ENCODE data around the gene LPP. TPM values are rescaled to one million over a fixed set of nuclear protein-coding genes. Genes with fewer than 3 reads are reported as not detected.

The LPP gene
- total RNA-seq, 1 experiment from 2014 or later = 54.0 TPM

DNA sequence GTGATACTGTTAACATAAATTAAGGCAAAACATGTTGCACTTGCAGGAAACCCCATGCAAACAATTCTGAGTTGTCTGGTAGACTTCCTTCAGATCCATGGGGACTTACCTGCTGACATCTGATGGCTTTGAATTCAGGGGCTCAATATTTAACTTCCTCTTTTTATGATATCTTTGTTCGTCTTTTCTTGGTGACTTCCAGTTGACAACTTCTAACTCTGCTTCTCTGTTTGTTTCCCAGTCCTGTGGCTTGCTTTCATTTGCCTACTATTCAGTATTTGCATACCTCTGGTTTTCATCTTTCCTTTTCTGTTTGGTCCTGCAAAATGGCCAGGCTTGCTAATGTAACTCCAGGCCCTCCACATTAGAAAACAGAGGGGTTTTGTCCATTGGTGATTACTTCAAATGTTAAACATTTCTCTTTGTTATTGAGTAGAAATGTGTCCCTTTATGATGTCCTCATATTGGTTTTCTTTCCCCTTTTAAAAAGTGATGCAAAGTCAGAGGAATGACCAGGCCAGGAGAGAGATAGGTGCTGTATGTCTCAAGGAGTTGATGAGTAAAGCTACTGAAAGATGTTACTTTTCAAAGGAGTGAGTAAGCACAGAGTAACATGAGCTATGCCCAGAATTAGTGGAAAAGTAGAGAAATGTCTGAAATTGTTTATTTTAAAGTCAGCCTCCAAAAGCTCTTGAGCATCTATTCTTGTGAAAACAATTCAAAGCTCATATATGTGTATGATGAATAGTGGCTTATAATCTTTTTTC is 335.9 kb downstream of the LPP start:
- Histone ChIP-seq H3K9me2 (ENCODE audit: insufficient read depth) (no peaks in the 10 kb centered on the region), H3K4me3 (replicated peaks in 1 of 2; ENCODE audit: low read depth in 1 of 2, low read length in 2 of 2) (no peak overlapping the region), H4K20me1 (ENCODE audit: insufficient read depth) (no peaks in the 10 kb centered on the region; the same call in 1 of the 2 replicates), H3K27ac (ENCODE audit: low read depth, low read length) (no peak overlapping the region), H3K79me2 (ENCODE audit: insufficient read depth, low read length) (no peaks in the 10 kb centered on the region), H3K9me3 (ENCODE audit: control insufficient read depth in 1 of 2, insufficient read depth in 1 of 2, low read depth in 1 of 2, low read length in 2 of 2) (no peaks in the 10 kb centered on the region), H3K4me1 (ENCODE audit: control insufficient read depth in 1 of 2, insufficient read depth in 2 of 2, low read length in 2 of 2) (no peaks in the 10 kb centered on the region), H3K4me2 (ENCODE audit: low read length) (no peak overlapping the region), H3K9ac (ENCODE audit: low read length) (no peak overlapping the region), H2AFZ (ENCODE audit: low read depth, low read length, poor library complexity, severe bottlenecking) (no peak overlapping the region), H3K27me3 (ENCODE audit: insufficient read depth, low read length) (no peaks in the 10 kb centered on the region), H3K36me3 (ENCODE audit: control insufficient read depth in 1 of 2, insufficient read depth in 2 of 2, low read length in 2 of 2) (no peaks in the 10 kb centered on the region)
- no peak for ATAC-seq
- TF ChIP-seq SP1 (IDR thresholded peaks at IDR 0.05; ENCODE audit: low read depth) = no peak
- TF ChIP-seq EGR1 (IDR thresholded peaks at IDR 0.05; ENCODE audit: low read depth) = no peak
- TF ChIP-seq, protein P1, sequence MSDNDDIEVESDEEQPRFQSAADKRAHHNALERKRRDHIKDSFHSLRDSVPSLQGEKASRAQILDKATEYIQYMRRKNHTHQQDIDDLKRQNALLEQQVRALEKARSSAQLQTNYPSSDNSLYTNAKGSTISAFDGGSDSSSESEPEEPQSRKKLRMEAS (IDR thresholded peaks at IDR 0.05) = no peak
- TF ChIP-seq CBX3 (IDR thresholded peaks at IDR 0.05; ENCODE audit: low read depth) = no peak
- TF ChIP-seq EZH2phosphoT487 (IDR thresholded peaks at IDR 0.05; ENCODE audit: borderline replicate concordance) = no peak
- no peak for TF ChIP-seq POLR2A (IDR thresholded peaks at IDR 0.05; ENCODE audit: borderline replicate concordance, extremely low read depth, insufficient read depth, insufficient read length)
- no peak for TF ChIP-seq SRF (IDR thresholded peaks at IDR 0.05; ENCODE audit: low read depth)
- no peak for TF ChIP-seq TCF7L2 (IDR thresholded peaks at IDR 0.05; ENCODE audit: borderline replicate concordance, extremely low read depth, insufficient read depth, insufficient read length)
- TF ChIP-seq, protein P2, sequence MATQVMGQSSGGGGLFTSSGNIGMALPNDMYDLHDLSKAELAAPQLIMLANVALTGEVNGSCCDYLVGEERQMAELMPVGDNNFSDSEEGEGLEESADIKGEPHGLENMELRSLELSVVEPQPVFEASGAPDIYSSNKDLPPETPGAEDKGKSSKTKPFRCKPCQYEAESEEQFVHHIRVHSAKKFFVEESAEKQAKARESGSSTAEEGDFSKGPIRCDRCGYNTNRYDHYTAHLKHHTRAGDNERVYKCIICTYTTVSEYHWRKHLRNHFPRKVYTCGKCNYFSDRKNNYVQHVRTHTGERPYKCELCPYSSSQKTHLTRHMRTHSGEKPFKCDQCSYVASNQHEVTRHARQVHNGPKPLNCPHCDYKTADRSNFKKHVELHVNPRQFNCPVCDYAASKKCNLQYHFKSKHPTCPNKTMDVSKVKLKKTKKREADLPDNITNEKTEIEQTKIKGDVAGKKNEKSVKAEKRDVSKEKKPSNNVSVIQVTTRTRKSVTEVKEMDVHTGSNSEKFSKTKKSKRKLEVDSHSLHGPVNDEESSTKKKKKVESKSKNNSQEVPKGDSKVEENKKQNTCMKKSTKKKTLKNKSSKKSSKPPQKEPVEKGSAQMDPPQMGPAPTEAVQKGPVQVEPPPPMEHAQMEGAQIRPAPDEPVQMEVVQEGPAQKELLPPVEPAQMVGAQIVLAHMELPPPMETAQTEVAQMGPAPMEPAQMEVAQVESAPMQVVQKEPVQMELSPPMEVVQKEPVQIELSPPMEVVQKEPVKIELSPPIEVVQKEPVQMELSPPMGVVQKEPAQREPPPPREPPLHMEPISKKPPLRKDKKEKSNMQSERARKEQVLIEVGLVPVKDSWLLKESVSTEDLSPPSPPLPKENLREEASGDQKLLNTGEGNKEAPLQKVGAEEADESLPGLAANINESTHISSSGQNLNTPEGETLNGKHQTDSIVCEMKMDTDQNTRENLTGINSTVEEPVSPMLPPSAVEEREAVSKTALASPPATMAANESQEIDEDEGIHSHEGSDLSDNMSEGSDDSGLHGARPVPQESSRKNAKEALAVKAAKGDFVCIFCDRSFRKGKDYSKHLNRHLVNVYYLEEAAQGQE (IDR thresholded peaks at IDR 0.05; ENCODE audit: low read depth) = no peak
- TF ChIP-seq, protein P3, sequence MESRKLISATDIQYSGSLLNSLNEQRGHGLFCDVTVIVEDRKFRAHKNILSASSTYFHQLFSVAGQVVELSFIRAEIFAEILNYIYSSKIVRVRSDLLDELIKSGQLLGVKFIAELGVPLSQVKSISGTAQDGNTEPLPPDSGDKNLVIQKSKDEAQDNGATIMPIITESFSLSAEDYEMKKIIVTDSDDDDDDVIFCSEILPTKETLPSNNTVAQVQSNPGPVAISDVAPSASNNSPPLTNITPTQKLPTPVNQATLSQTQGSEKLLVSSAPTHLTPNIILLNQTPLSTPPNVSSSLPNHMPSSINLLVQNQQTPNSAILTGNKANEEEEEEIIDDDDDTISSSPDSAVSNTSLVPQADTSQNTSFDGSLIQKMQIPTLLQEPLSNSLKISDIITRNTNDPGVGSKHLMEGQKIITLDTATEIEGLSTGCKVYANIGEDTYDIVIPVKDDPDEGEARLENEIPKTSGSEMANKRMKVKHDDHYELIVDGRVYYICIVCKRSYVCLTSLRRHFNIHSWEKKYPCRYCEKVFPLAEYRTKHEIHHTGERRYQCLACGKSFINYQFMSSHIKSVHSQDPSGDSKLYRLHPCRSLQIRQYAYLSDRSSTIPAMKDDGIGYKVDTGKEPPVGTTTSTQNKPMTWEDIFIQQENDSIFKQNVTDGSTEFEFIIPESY (IDR thresholded peaks at IDR 0.05; ENCODE audit: extremely low read depth, insufficient replicate concordance, low read length) = no peak
- intact Hi-C loops (cut with micrococcal nuclease) = no loop called here
- DNase-seq (ENCODE audit: low read depth, low spot score) = no peak
- BruUV-seq (replicated peaks) = no TSS peak
- ChIA-PET CTCF (no interaction called here), POLR2A (no interaction called here), RAD21 (ENCODE audit: low non-redundant PET in 1 of 2, low total read pairs in 2 of 2, uncharacterized antibody in 2 of 2, unreplicated experiment in 2 of 2) (no interaction called here)
